ENCODE measurements around the gene PPP3CA.
A peak's percentile ranks its signal among the peaks of the same experiment; 100 is the strongest.

PPP3CA gene

GRCh38 chr4:101169044-101170014 lies 178.0 kb downstream of the PPP3CA start:
- peak in 1 of 2 experiments; percentile 62 for DNase-seq

DNA sequence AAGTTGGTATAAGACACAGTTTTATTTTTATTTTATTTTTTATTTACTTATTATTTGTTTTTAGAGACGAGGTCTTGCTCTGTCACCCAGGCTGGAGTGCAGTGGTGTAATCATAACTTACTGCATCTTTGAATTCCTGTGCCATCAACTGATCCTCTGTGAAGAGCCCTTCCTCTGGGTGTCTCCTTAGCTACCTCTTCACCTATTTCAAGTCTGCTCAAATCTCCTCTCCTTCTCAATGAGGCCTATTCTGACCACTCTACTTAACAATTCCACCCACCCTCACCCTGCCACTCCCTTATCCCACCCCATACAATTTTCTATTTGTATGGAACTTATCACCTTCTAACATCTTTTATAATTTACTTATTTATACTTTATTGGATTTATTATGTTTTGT lies 183.4 kb downstream of the PPP3CA start:
- DNase-seq: no peak

DNA sequence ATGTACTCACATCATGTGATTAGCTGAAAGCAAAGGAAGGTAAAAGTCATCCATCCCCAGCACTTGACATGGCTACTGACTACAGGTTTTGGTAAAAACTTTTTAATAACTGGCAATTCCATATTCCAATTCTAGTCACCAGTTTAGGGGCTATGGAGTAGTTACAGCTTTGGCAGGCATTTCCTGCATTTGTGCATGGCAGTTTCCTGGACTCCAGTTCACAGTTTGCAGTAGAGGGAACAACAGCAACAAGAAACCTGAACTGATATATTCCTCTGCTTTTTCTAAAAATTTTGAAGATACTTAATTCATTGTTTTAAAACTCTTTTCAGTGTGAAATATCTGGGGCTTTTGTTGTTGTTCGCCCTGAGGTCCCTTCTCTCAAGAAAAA lies 184.3 kb downstream of the PPP3CA start:
- DNase-seq: no peak

- DNase-seq: peak in 1 of 2 experiments; percentile 28
Observed at GRCh38 chr4:101160792-101161592, 186.3 kb downstream of the PPP3CA start.

DNA sequence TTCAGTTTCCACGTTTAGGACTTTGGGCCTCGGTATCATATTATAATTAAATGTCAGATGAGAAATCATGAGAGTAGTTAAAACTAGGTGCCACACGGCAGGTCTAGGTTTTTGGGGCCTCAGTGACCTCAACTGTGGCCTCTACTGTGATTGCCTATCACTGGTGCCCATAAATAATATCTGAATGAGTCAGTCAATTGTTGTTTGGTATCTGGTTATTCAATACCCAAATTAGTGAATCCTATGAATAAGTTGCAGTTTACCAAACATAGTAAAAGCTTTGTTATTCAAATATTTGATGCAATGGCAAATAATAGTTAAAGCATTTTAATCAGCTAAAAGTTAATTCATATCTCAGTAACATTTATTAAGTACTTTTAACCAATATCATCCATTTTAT lies 188.8 kb downstream of the PPP3CA start:
- DNase-seq: no peak

GRCh38 chr4:101158134-101158482 lies 189.2 kb downstream of the PPP3CA start:
- DNase-seq: no peak

DNA sequence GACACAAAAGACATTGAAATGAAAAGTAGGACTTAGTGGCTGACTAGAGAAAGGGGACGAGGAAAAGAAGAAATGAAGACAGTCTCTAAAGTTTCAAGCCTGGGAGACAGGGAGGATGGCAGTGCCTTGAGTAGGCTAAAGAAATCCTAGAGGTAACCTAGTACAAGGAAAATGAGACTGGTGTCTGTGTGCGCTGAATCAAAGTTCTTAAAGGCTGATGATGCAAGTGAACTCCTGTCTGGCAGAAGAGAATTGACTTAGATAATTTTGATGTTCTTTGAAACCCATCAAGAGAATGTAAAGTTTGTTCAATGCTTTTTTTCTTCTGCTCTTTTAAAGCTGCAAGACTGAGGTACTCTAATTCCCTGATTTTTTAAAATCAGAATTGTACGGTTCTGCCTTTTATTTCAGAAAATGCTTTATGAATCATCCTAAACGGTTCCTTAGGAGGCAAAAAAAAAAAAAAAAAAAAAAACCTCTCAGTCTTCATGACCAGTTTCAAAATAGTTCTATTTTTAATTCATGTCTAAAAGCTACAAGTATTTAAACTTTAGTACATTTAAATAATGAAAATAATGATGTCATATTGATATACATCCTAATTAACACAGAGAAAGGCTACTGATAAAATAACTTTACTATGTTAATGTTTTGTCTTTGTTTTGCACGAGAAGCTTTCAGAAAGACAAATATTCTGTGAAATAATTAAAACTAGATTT lies 189.8 kb downstream of the PPP3CA start:
- no peak for DNase-seq

DNA sequence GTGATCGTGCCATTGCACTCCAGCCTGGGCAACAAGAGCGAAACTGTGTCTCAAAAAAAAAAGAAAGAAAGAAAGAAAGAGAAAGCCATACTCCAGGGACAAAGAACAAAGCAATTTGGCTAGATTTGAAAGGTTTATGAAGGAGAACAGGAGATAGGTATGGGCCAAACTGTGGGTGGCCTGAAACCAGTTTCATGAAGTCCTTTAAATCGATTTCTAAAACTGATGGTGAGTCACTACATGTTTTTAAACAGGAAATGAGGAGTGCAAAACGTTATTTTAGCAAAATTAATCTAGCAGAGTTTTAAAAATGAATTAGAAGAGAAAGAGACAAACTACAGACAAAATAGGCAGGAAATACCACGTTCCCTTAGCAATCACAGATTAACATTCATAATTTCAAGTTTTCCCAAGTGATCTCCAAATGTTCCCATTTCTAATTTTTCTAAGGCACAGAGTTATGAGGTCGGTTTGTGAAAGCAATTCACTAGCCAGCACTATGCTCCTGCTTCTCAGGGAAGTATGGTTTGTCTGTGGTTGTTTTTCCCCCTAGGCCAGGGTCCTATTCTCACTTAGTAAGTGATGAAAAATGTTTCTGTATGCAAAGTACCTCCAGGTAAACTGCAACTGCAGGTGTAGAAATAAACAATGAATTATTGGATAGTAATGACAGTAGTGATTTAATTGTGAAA lies 190.6 kb downstream of the PPP3CA start:
- DNase-seq: no peak

- no peak for DNase-seq
Observed at GRCh38 chr4:101155945-101156344, 191.4 kb downstream of the PPP3CA start.

GRCh38 chr4:101155368-101155767 lies 192.0 kb downstream of the PPP3CA start:
- DNase-seq: no peak

GRCh38 chr4:101153653-101154052 lies 193.7 kb downstream of the PPP3CA start:
- no peak for DNase-seq

DNA sequence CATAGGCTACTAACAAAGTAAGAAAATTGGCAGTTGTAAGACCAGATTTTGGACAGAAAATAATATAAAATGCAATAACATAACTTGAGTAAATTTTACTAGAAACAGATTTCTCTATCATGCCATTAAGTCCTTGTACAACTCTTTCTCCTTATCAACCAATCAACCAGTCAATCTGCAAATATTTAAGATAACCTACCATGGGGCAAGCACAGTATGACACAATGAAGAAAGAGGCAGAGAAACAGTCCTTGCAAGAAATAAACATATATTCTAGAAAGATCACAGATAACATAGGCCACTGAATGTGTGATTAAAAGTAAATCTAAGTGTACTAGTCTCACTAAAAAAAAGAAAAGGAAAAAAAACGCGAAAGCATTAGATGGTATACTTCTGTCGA lies 194.8 kb downstream of the PPP3CA start:
- DNase-seq: no peak

DNA sequence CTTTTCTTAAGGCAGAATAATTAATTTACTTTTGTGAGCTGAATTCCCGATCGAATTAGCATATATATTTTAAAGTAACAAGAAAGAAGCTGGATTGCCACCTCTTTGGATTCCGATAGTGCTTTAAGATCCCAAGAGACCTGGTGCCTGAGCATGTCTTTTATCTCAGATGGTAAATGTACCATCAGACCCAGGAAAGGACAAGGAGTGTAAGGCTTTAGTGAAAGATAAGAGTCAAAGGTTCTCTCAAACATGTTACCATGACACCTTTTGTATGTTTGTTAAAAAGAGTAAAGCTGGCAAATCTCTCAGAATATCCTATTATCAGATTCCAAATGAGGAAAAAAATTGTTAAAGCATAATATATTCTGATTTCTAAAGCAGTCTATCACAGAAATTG lies 198.8 kb downstream of the PPP3CA start:
- no peak for DNase-seq

DNA sequence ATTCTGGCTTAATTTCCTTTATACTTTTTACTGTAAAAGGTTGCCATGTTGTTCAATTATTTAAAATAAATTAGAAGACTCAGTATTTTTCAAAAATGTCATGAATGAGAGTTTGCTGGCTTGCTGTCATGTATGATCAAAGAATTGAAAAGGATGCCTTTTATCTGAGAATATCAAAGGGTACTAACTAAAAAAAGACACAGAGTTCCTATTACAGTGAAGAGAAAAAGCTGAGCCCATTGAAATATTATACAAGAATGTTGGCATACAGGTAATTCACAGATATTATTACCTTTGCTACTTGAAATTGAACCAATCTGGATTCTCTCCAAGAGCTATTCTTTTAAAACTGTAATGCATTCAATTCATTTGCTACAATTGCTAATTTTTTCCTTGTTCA lies 200.0 kb downstream of the PPP3CA start:
- no peak for DNase-seq

- DNase-seq: no peak
Observed at GRCh38 chr4:101145021-101145420, 202.3 kb downstream of the PPP3CA start.

- no peak for DNase-seq
Observed at GRCh38 chr4:101142259-101142658, 205.1 kb downstream of the PPP3CA start.

DNA sequence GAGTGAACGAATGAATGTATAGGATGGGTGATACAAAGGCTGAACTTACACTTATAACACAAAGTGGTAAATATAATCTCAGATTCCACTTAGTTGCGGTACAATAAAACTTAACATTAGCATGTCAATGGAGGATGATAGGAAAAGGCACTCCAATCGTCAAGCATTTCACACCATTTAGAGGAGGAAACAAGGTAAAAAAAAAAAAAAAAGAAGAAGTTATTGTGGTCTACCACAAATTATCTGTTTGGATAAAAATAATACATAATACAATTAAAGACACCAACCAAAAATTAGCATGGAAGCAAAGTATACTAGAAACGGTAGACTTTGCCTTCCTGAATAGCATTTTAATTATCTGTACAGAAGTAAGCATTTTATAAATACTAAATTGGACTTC lies 205.5 kb downstream of the PPP3CA start:
- no peak for DNase-seq

GRCh38 chr4:101141230-101141629 lies 206.1 kb downstream of the PPP3CA start:
- no peak for DNase-seq

GRCh38 chr4:101140228-101140627 lies 207.1 kb downstream of the PPP3CA start:
- no peak for DNase-seq

- no peak for DNase-seq
Observed at GRCh38 chr4:101136373-101137370, 210.7 kb downstream of the PPP3CA start.

DNA sequence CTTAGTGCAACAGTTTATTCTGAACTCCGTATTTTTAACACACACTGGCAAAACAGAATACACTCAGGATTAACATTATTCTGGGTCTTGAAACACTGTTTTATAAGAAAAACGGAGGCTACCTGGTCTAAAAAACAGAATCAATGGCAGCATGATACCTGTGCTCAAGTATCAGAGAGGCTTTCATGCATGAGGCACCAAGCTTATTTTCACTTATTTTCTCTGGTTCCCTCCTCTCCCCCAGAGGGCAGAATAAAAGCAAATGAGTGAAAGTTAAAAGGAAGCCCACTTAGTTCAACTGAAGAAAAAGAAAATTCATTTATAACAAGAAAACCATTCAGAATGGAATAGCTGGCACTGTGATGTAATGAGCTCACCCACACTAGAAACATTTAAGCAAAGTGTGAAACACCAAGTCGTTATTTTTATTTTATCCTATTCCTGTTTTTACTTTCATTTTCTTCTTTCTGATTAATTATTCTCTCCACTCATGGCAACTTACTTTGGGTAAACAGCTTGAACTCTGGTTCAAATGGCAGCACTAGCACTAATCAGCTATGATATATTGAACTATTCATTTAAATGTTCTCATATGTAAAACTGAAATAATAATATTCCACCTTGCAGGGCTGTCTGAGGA lies 211.8 kb downstream of the PPP3CA start:
- no peak for DNase-seq
